ENCODE measurements around the gene RAPGEF2.

RAPGEF2 gene

DNA sequence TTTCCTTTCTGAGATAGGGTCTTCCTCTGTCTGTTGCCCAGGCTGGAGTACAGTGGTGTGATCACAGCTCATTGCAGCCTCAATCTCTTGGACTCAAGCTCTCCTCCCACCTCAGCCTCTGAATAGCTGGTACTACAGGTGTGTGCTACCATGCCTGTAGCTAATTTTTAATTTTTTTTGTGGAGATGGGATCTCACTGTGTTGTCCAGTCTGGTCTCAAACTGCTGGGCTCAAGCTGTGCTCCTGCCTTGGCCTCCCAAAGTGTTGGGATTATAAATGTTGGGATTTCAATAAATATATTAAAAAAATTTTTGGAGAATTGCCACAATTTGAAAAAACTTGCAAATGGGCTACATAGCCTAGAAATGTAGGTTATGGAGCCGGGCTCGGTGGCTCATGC, 18.5 kb downstream of the RAPGEF2 start:
- Histone ChIP-seq H3K4me2 (ENCODE audit: low read length, poor library complexity, severe bottlenecking) (no peak overlapping the region), H2BK15ac (ENCODE audit: low read depth, poor library complexity, severe bottlenecking) (no peak overlapping the region), H3K36me3 (ENCODE audit: control insufficient read depth in 1 of 2, insufficient read depth in 2 of 2, low read depth in 1 of 2, low read length in 2 of 2) (no peaks in the 10 kb centered on the region), H2BK120ac (ENCODE audit: low read depth, low read length) (no peak overlapping the region), H3K18ac (ENCODE audit: low read depth in 1 of 2, low read length in 2 of 2) (no peak overlapping the region), H3K4ac (ENCODE audit: low read depth in 1 of 2, low read length in 2 of 2) (no peak overlapping the region), H2BK12ac (ENCODE audit: low read length in 2 of 2) (no peak overlapping the region), H3K9me3 (ENCODE audit: control insufficient read depth, low read length) (no peaks in the 10 kb centered on the region), H3K27ac (ENCODE audit: low read length, poor library complexity, severe bottlenecking) (no peak overlapping the region), H3K79me1 (replicated peaks; ENCODE audit: low read length, poor library complexity, severe bottlenecking) (peaks cover 16% of the 10 kb centered on the region), H3K4me1 (ENCODE audit: control insufficient read depth, insufficient read depth, low read depth, low read length) (no peaks in the 10 kb centered on the region), H3K23ac (ENCODE audit: low read length in 2 of 2) (no peak overlapping the region), H3K9ac (ENCODE audit: low read length) (no peak overlapping the region), H2AFZ (ENCODE audit: low read depth, low read length) (no peak overlapping the region), H2AK5ac (ENCODE audit: low read length, severe bottlenecking) (no peak overlapping the region), H3K14ac (ENCODE audit: low read length in 2 of 2) (no peak overlapping the region), H4K91ac (ENCODE audit: low read length) (no peak overlapping the region), H3K27me3 (ENCODE audit: control insufficient read depth in 1 of 2, insufficient read depth in 1 of 2, low read length in 2 of 2) (no peaks in the 10 kb centered on the region), H2BK5ac (ENCODE audit: low read depth, low read length, poor library complexity, severe bottlenecking) (no peak overlapping the region), H4K8ac (ENCODE audit: low read length) (no peak overlapping the region), H3K4me3 (ENCODE audit: insufficient read depth in 1 of 2, low read depth in 1 of 2, low read length in 2 of 2) (no peak overlapping the region)
- WGBS: 98% methylated on average over 2 of the region's 2 CpGs
- no peak for DNase-seq

DNA sequence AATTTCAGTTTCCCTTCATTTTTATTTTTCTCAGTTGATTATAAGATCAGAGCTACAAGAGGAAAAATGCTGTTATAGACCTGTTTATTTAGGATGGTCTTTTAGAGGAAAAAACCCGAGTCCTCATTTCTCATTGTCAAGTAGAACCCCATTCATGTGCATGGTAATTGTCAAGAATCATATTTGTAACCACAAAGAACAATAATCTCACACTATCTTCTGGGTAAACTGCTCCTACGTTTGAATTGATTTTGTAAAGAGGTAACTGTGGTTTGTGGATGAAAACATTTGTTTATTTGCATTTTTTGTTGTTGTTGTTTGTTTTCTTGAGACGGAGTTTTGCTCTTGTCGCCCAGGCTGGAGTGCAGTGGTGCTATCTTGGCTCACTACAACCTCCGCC, 23.8 kb downstream of the RAPGEF2 start:
- DNase-seq: no peak
- WGBS: 88% methylated on average over 5 of the region's 5 CpGs

DNA sequence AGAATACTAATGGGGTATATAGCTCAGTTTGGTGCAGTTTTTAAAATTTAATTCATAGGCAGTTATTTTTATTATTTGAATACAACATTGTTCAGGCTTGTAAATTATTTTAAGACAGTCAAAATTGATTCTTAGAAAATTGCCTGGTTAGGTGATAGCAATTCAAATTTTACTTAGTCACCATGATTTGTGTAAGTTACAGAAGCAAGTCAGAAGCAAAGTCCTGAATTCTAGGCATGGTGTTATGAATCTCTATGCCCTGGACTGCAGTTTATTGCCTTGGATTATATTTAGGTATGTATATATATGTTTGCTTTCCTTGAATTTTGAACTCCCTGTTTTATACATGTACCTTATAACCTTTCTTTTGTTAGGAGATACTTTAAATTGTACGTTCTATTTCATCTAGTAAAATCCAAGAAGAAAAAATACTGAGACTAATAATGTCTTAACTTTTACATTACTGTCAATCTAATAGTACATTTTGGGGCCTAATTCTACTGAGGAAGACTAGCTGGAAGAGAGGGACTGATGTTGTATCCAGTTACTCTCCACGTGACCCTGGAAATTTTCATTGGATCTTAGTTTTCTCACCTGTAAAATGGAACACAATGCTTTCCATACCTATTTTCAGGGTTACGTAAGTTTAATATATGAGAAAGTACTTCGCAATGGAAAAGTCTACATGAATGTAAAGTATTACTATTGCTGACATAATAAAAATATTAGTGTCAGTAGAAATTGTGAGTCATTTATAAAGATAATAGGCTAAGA, 25.1 kb downstream of the RAPGEF2 start:
- Histone ChIP-seq H3K9me3 (ENCODE audit: control insufficient read depth, low read length) (no peaks in the 10 kb centered on the region), H2AFZ (ENCODE audit: low read depth, low read length) (no peak overlapping the region), H2BK12ac (ENCODE audit: low read length in 2 of 2) (no peak overlapping the region), H3K4me1 (ENCODE audit: control insufficient read depth, insufficient read depth, low read depth, low read length) (peaks cover 1% of the 10 kb centered on the region), H2BK120ac (ENCODE audit: low read depth, low read length) (no peak overlapping the region), H3K18ac (ENCODE audit: low read depth in 1 of 2, low read length in 2 of 2) (no peak overlapping the region), H3K27me3 (ENCODE audit: control insufficient read depth in 1 of 2, insufficient read depth in 1 of 2, low read length in 2 of 2) (no peaks in the 10 kb centered on the region), H3K4me3 (ENCODE audit: insufficient read depth in 1 of 2, low read depth in 1 of 2, low read length in 2 of 2) (no peak overlapping the region), H3K79me1 (replicated peaks; ENCODE audit: low read length, poor library complexity, severe bottlenecking) (peaks cover 18% of the 10 kb centered on the region), H3K23ac (ENCODE audit: low read length in 2 of 2) (no peak overlapping the region), H3K4me2 (ENCODE audit: low read length, poor library complexity, severe bottlenecking) (no peak overlapping the region), H3K14ac (ENCODE audit: low read length in 2 of 2) (no peak overlapping the region), H3K36me3 (ENCODE audit: control insufficient read depth in 1 of 2, insufficient read depth in 2 of 2, low read depth in 1 of 2, low read length in 2 of 2) (no peaks in the 10 kb centered on the region), H2BK5ac (ENCODE audit: low read depth, low read length, poor library complexity, severe bottlenecking) (no peak overlapping the region), H3K27ac (ENCODE audit: low read length, poor library complexity, severe bottlenecking) (no peak overlapping the region), H4K8ac (ENCODE audit: low read length) (no peak overlapping the region), H2BK15ac (ENCODE audit: low read depth, poor library complexity, severe bottlenecking) (no peak overlapping the region), H3K4ac (ENCODE audit: low read depth in 1 of 2, low read length in 2 of 2) (no peak overlapping the region), H3K9ac (ENCODE audit: low read length) (no peak overlapping the region), H4K91ac (ENCODE audit: low read length) (no peak overlapping the region), H2AK5ac (ENCODE audit: low read length, severe bottlenecking) (no peak overlapping the region)
- WGBS: 100% methylated on average over 1 of the region's 4 CpGs
- DNase-seq: no peak

More for the DNA sequence above, 23.8 kb downstream of the RAPGEF2 start:
- Histone ChIP-seq H3K9ac (ENCODE audit: low read length) (no peak overlapping the region), H2AFZ (ENCODE audit: low read depth, low read length) (no peak overlapping the region), H2BK5ac (ENCODE audit: low read depth, low read length, poor library complexity, severe bottlenecking) (no peak overlapping the region), H3K14ac (ENCODE audit: low read length in 2 of 2) (no peak overlapping the region), H3K4me3 (ENCODE audit: insufficient read depth in 1 of 2, low read depth in 1 of 2, low read length in 2 of 2) (no peak overlapping the region), H2BK12ac (ENCODE audit: low read length in 2 of 2) (no peak overlapping the region), H2BK120ac (ENCODE audit: low read depth, low read length) (no peak overlapping the region), H4K91ac (ENCODE audit: low read length) (no peak overlapping the region), H3K27me3 (ENCODE audit: control insufficient read depth in 1 of 2, insufficient read depth in 1 of 2, low read length in 2 of 2) (no peaks in the 10 kb centered on the region), H3K9me3 (ENCODE audit: control insufficient read depth, low read length) (no peaks in the 10 kb centered on the region), H2AK5ac (ENCODE audit: low read length, severe bottlenecking) (no peak overlapping the region), H3K23ac (ENCODE audit: low read length in 2 of 2) (no peak overlapping the region), H3K79me1 (replicated peaks; ENCODE audit: low read length, poor library complexity, severe bottlenecking) (peaks cover 18% of the 10 kb centered on the region), H2BK15ac (ENCODE audit: low read depth, poor library complexity, severe bottlenecking) (no peak overlapping the region), H3K36me3 (ENCODE audit: control insufficient read depth in 1 of 2, insufficient read depth in 2 of 2, low read depth in 1 of 2, low read length in 2 of 2) (no peaks in the 10 kb centered on the region), H3K4ac (ENCODE audit: low read depth in 1 of 2, low read length in 2 of 2) (no peak overlapping the region), H3K4me2 (ENCODE audit: low read length, poor library complexity, severe bottlenecking) (no peak overlapping the region), H3K4me1 (ENCODE audit: control insufficient read depth, insufficient read depth, low read depth, low read length) (peaks cover 1% of the 10 kb centered on the region), H4K8ac (ENCODE audit: low read length) (no peak overlapping the region), H3K18ac (ENCODE audit: low read depth in 1 of 2, low read length in 2 of 2) (no peak overlapping the region), H3K27ac (ENCODE audit: low read length, poor library complexity, severe bottlenecking) (no peak overlapping the region)

DNA sequence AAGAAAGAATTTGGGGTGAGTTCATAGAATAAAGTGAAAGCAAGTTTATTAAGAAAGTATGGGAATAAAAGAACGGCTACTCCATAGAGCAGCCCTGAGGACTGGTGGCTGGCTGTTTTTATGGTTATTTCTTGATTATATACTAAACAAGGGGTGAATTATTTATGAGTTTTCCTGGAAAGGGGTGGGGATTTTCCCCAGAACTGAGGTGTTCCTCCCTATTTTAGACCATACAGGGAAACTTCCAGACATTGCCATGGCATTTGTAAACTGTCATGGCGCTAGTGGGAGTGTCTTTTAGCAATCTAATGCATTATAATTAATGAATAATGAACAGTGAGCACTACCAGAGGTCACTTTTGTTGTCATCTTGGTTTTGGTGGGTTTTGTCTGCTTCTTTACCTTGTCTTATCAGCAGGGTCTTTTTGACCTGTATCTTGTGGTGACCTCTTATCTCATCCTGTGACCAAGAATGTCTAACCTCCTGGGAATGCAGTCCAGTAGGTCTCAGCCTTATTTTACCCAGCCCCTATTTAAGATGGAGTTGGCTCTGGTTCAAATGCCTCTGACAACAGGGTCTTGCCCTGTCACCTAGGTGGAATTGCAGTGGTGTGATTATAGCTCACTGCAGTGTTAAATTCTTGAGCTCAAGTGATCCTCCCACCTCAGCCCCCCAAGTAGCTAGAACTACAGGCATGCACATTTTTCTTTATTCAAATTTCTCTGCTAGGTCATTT, 27.1 kb downstream of the RAPGEF2 start:
- no peaks in the 10 kb centered on the region for H3K9me3 ChIP-seq (ENCODE audit: control insufficient read depth, low read length)
- peaks cover 1% of the 10 kb centered on the region for H3K4me1 ChIP-seq (ENCODE audit: control insufficient read depth, insufficient read depth, low read depth, low read length)
- H3K9ac ChIP-seq (ENCODE audit: low read length): no peak overlapping the region
- no peak for DNase-seq
- no peak overlapping the region for H2BK12ac ChIP-seq (ENCODE audit: low read length in 2 of 2)
- H3K14ac ChIP-seq (ENCODE audit: low read length in 2 of 2): no peak overlapping the region
- no peak overlapping the region for H2BK120ac ChIP-seq (ENCODE audit: low read depth, low read length)
- H3K27me3 ChIP-seq (ENCODE audit: control insufficient read depth in 1 of 2, insufficient read depth in 1 of 2, low read length in 2 of 2): no peaks in the 10 kb centered on the region
- H2BK5ac ChIP-seq (ENCODE audit: low read depth, low read length, poor library complexity, severe bottlenecking): no peak overlapping the region
- WGBS: 97% methylated on average over 1 of the region's 2 CpGs
- H2BK15ac ChIP-seq (ENCODE audit: low read depth, poor library complexity, severe bottlenecking): no peak overlapping the region
- no peak overlapping the region for H2AFZ ChIP-seq (ENCODE audit: low read depth, low read length)
- no peak overlapping the region for H3K18ac ChIP-seq (ENCODE audit: low read depth in 1 of 2, low read length in 2 of 2)
- no peak overlapping the region for H3K4me2 ChIP-seq (ENCODE audit: low read length, poor library complexity, severe bottlenecking)
- no peak overlapping the region for H3K4me3 ChIP-seq (ENCODE audit: insufficient read depth in 1 of 2, low read depth in 1 of 2, low read length in 2 of 2)
- H2AK5ac ChIP-seq (ENCODE audit: low read length, severe bottlenecking): no peak overlapping the region
- H3K23ac ChIP-seq (ENCODE audit: low read length in 2 of 2): no peak overlapping the region
- no peak overlapping the region for H3K27ac ChIP-seq (ENCODE audit: low read length, poor library complexity, severe bottlenecking)
- H3K36me3 ChIP-seq (ENCODE audit: control insufficient read depth in 1 of 2, insufficient read depth in 2 of 2, low read depth in 1 of 2, low read length in 2 of 2): no peaks in the 10 kb centered on the region
- H4K8ac ChIP-seq (ENCODE audit: low read length): no peak overlapping the region
- H4K91ac ChIP-seq (ENCODE audit: low read length): no peak overlapping the region
- H3K4ac ChIP-seq (ENCODE audit: low read depth in 1 of 2, low read length in 2 of 2): no peak overlapping the region
- H3K79me1 ChIP-seq (replicated peaks; ENCODE audit: low read length, poor library complexity, severe bottlenecking): peaks cover 18% of the 10 kb centered on the region

Measured in mesenchymal stem cell (in vitro differentiated cells and primary cell).